T-helper 2 cell (primary cell): ENCODE measurements around the gene ANO7.
A peak's percentile ranks its signal among the peaks of the same experiment; 100 is the strongest.

Experiments
- DNase-seq, 5 experiments: peaks; one replicate each; pipeline versions ENCODE4 v3.0.0 to v3.0.0-alpha.2; 2012 to 2022

Gene ANO7

DNA sequence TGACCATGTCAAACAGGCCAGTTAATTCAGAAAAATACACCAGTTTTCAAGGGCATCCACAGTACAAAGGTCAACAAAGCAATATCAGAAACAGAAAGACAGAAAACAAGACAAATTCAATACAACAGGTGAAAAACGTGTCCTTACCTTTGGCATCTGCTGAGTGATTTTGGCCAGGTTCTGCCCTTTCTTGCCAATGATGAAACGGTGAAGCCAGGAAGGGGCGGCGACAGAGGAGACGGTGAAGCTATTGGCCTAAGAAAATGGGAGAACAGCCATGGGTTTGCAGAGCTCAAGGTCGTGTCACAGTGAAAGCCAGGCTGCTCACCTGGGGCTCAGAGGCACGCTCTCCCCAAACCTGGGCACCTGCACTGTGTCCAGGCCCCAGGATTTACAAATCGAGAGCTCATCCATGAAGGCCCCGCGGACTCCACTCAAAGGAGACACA, 66.5 kb downstream of the ANO7 start:
- DNase-seq: no peak

GRCh38 chr2:241255542-241256167, 67.2 kb downstream of the ANO7 start:
- no peak for DNase-seq

DNA sequence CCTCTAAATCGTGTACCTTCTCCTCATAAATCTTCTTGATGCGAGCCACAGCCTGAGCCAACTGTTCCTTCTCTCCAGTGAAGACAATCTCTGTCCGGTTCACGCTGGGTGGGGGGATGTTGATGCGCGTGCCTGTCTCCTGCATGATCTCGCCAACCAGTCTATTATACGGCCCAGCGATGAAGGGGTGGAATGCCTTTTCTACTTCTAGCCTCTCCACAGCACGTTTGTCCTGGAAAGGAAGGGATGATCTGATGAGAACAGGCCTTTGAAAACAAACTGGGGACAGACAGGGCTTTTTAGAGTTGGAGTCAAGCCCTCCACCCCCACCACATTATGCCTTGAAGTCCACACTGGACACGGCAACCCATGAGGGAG, 67.7 kb downstream of the ANO7 start:
- DNase-seq: no peak

DNA sequence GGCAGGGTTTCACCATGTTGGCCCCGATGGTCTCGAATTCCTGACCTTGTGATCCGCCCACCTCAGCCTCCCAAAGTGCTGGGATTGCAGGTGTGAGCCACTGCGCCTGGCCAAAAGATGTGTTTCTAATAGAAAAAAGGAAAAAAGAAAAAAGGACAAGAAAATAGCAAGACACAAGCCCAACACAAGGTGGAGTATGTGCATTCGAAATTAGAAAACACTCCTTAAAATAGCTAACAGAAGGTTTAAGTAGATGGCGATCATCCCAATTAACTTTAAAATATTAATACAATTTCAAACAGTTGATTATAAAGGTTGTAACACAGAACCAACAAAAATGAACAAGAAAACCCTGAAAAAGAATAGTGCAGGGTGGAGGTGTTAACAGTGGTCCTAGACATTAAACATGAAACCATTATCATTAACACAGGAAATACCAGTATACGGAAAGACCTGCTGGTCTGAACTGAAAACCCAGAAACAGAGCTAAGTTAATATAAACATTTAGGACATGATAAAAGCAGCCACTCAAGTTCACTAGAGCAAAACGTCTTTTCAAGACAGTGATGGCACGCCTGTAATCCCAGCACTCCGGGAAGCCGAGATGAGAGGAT, 69.0 kb downstream of the ANO7 start:
- no peak for DNase-seq

GRCh38 chr2:241258505-241259280, 70.2 kb downstream of the ANO7 start:
- DNase-seq: no peak

- DNase-seq: no peak
These were observed 72.4 kb downstream of the ANO7 start for GRCh38 chr2:241260911-241261310.

DNA sequence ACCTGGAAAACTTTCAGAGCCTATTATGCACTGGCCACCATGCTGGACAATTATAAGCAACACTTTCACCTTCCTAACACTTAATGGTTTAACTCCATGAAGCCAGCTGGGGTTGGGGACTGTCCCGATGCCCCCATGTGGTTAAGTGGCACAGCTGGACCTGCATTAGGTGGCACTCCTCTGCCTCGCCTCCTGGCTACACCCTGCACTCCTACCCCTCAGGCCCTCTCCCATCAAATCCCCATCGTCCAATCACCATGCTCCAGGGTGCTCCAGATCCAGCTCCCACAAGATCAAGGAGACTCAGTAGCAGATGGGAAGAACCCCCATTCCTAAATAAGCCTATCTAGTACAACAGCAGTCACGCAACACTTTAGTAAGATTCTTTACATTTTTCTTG, 73.2 kb downstream of the ANO7 start:
- no peak for DNase-seq

GRCh38 chr2:241263061-241263460, 74.6 kb downstream of the ANO7 start:
- DNase-seq: no peak

- DNase-seq: no peak
These were observed 77.0 kb downstream of the ANO7 start for GRCh38 chr2:241265506-241265905.

GRCh38 chr2:241267249-241268067, 79.0 kb downstream of the ANO7 start:
- no peak for DNase-seq

DNA sequence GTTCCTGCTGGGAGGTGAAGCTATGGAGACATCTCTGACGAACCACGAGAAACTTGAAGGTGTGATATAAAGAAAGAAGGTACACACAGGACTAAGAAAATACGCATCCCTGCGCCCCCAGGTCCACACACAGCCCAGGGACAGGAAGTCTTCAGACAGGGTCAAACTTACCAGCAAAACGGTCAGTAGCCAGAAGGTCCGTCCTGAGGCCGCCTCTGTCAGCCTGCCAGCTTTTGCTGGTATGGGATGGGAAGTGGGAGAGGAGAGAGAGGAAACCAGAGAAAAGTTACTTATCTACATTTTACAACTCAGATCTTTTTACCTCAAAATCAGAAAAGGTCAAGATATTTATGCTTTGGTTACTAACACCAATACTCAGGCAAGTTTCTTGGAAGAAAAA, 79.8 kb downstream of the ANO7 start:
- no peak for DNase-seq

GRCh38 chr2:241268716-241269445, 80.4 kb downstream of the ANO7 start:
- DNase-seq: no peak

GRCh38 chr2:241269707-241270520, 81.4 kb downstream of the ANO7 start:
- DNase-seq: no peak

DNA sequence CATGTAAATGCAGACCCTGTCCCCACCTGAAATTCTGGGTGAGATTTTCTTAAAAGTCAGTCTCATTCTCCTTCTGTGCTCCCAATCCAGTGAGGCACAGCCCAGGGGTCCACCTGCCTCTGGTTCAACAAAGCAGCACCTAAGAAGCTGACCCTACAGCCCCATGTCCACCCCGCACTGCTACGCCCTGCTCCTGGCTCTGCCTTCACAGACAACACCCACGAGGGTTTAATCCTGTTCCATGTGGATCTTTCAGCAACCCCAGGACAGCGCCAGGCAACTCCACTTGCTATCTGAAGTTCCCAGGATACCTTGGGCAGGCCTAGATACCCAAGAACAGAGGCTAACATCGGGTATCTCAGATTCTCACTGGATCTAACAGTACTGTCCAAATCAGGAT, 82.1 kb downstream of the ANO7 start:
- no peak for DNase-seq

GRCh38 chr2:241271706-241272302, 83.3 kb downstream of the ANO7 start:
- peak; percentile 31 to 65 (median 48) for DNase-seq

GRCh38 chr2:241272303-241273209, 84.1 kb downstream of the ANO7 start:
- DNase-seq: peak; percentile 27 to 64 (median 40)

DNA sequence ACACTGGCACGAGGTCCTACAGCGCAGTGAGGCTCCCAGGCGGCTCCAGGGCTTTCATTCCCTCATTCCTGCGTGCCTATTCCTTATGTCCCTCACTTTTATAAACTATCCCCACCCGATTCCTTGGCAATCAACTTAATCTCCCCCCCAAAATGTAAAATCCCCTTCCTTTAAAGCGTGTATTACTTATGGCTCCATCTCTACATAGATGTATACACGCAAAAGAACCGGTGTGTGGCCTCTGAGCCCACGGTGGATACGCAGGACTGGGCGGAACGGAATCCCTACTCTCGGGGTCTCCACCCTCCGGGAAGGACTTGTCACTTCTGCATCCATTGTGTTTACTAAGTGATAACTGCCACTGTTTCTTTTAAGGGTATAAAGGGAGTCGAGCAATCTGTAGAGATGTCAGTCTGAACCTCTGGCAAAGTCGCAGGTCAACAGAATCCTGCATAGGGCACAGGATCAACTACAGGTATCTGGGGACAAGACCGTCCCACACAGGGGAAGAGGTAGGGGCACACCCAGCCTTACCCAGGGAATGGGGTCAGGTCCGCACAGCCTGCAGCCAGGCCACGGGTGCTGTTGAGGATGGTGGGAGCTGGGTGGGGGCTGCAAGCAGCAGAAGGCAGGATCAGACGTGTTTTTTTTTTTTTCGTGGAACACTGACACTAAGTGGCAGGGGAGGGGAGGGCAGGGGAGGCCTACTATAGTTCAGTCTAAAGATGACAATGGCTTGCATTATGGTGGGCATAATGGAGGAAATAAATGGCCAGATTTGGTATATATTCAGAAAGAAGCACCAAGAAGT, 84.9 kb downstream of the ANO7 start:
- peak in 1 of 5 experiments; percentile 28 for DNase-seq

DNA sequence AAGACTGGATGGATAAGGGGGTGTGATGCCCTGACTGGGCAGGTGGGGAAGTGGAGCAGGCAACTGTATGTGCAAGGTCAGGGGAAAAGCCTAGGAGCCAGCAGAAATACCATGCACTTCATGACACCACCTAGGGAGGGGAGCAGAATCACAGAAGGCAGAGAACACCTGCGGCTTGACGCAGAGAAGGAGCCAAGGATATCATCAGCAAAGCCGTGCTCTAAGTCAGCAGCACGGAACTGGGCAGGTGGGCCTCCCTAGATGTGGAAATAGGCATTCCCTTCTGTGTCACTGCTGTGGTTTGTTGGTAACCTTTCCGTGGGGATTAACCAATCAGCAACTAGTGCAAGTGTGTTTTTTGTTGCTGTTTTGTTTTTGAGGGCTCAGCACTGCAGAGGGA, 85.7 kb downstream of the ANO7 start:
- DNase-seq: peak in 1 of 5 experiments; percentile 13
